Erythroblast (primary cell): Measurements from ENCODE around the gene PSMD11.

Source experiments
- GATA1 ChIP-seq: IDR thresholded peaks from 2 replicates; pipeline ENCODE4 v1.6.1; 2011; ENCODE audit warnings: low read depth, mild to moderate bottlenecking, control low read depth, low read length, moderate library complexity
- POLR2A ChIP-seq: IDR thresholded peaks from 2 replicates; pipeline ENCODE4 v1.6.1; 2011; ENCODE audit warnings: mild to moderate bottlenecking, low read length

DNA sequence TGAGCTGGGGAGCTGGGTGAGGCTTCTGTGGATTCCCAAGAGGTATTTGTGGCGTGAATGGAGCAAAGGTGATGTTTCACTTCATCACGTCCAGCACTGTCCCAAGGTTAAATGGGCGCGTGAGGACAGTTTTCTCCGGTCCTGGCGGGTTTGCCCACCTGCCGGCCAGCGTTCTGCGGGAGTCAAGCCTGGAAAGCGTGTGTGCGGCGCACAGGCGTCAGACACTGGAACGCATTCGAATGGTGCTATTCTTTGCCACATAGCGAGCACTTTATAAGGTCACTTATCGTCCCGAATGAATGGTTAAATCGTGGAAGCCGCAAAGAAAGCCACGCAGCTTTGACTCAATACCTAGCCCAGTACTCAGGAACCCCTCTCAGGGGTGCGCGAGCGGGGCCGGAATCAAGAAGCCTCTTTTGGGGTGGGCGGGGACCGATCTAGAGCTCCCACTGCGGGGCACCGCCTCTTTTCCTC lies 446 bp upstream of the PSMD11 start:
- TF ChIP-seq POLR2A (no peak), GATA1 (no peak)
